ENCODE results near the gene SOCS4.
A peak's percentile ranks its signal among the peaks of the same experiment; 100 is the strongest.

- TF ChIP-seq POLR2AphosphoS5 (IDR thresholded peaks at IDR 0.05) (no peak), CTCF (IDR thresholded peaks at IDR 0.05 in 8 of 11, conservative IDR thresholded peaks at IDR 0.05 in 3 of 11) (peak in 3 of 11 experiments; percentile 18 to 31 (median 20)), POLR2A (IDR thresholded peaks at IDR 0.05) (no peak)
These were observed 45.3 kb upstream of the SOCS4 start for GRCh38 chr14:54981698-54982097.
